ENCODE results near the gene KDSR. TPM values are rescaled to one million over a fixed set of nuclear protein-coding genes. Genes with fewer than 3 reads are reported as not detected.

Gene KDSR
- total and polyA plus RNA-seq, 2 experiments from 2014 or later: 26.5 to 50.7 TPM

- no peaks in the 10 kb centered on the region for H3K9me3 ChIP-seq (ENCODE audit: low read depth)
- 97% methylated on average over 4 of the region's 4 CpGs for WGBS (ENCODE audit: low lambda C conversion rate, missing lambda C conversion rate)
- TF ChIP-seq EZH2phosphoT487 (IDR thresholded peaks at IDR 0.05; ENCODE audit: low read depth, severe bottlenecking, unreplicated experiment): no peak
- TF ChIP-seq, protein P1, sequence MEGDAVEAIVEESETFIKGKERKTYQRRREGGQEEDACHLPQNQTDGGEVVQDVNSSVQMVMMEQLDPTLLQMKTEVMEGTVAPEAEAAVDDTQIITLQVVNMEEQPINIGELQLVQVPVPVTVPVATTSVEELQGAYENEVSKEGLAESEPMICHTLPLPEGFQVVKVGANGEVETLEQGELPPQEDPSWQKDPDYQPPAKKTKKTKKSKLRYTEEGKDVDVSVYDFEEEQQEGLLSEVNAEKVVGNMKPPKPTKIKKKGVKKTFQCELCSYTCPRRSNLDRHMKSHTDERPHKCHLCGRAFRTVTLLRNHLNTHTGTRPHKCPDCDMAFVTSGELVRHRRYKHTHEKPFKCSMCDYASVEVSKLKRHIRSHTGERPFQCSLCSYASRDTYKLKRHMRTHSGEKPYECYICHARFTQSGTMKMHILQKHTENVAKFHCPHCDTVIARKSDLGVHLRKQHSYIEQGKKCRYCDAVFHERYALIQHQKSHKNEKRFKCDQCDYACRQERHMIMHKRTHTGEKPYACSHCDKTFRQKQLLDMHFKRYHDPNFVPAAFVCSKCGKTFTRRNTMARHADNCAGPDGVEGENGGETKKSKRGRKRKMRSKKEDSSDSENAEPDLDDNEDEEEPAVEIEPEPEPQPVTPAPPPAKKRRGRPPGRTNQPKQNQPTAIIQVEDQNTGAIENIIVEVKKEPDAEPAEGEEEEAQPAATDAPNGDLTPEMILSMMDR (IDR thresholded peaks at IDR 0.05; ENCODE audit: poor library complexity): no peak
- TF ChIP-seq EZH2 (IDR thresholded peaks at IDR 0.05; ENCODE audit: borderline replicate concordance): no peak
- H2AFZ ChIP-seq: no peak overlapping the region
- H3K27me3 ChIP-seq: no peaks in the 10 kb centered on the region
- no peak for DNase-seq (ENCODE audit: low spot score)
- no peak overlapping the region for H3K4me3 ChIP-seq
- H3K4me2 ChIP-seq: peak overlapping the region; percentile 76
- no peak overlapping the region for H3K27ac ChIP-seq
- H3K36me3 ChIP-seq (replicated peaks; ENCODE audit: insufficient read depth, low read depth): no peaks in the 10 kb centered on the region
- peaks cover 7% of the 10 kb centered on the region for H3K4me1 ChIP-seq (ENCODE audit: insufficient read depth)
- H3K9me2 ChIP-seq (replicated peaks; ENCODE audit: insufficient read depth): no peaks in the 10 kb centered on the region
- peaks cover 33% of the 10 kb centered on the region for H3K79me2 ChIP-seq
- H4K20me1 ChIP-seq (ENCODE audit: insufficient read depth, poor library complexity, severe bottlenecking): peaks cover 10% of the 10 kb centered on the region
Measured at GRCh38 chr18:63368611-63369010, 1.6 kb upstream of the KDSR start.

GRCh38 chr18:63366213-63367052 is 573 bp downstream of the KDSR start:
- Histone ChIP-seq H3K9me2 (replicated peaks; ENCODE audit: insufficient read depth) (no peaks in the 10 kb centered on the region), H3K27ac (peak overlapping the region; percentile 99), H3K36me3 (replicated peaks; ENCODE audit: insufficient read depth, low read depth) (no peaks in the 10 kb centered on the region), H3K4me1 (ENCODE audit: insufficient read depth) (peaks cover 7% of the 10 kb centered on the region), H3K4me3 (peak overlapping the region; percentile 86), H2AFZ (peak overlapping the region; percentile 85), H3K27me3 (no peaks in the 10 kb centered on the region), H4K20me1 (ENCODE audit: insufficient read depth, poor library complexity, severe bottlenecking) (peaks cover 10% of the 10 kb centered on the region), H3K9me3 (ENCODE audit: low read depth) (no peaks in the 10 kb centered on the region), H3K79me2 (peaks cover 39% of the 10 kb centered on the region), H3K4me2 (peak overlapping the region; percentile 92)
- peak; percentile 83 for DNase-seq (ENCODE audit: low spot score)
- under 1% methylated on average over 64 of the region's 65 CpGs for WGBS (ENCODE audit: low lambda C conversion rate, missing lambda C conversion rate)
- TF ChIP-seq EZH2 (IDR thresholded peaks at IDR 0.05; ENCODE audit: borderline replicate concordance) (no peak), EZH2phosphoT487 (IDR thresholded peaks at IDR 0.05; ENCODE audit: low read depth, severe bottlenecking, unreplicated experiment) (no peak)
- TF ChIP-seq, protein P1 (IDR thresholded peaks at IDR 0.05; ENCODE audit: poor library complexity): no peak

DNA sequence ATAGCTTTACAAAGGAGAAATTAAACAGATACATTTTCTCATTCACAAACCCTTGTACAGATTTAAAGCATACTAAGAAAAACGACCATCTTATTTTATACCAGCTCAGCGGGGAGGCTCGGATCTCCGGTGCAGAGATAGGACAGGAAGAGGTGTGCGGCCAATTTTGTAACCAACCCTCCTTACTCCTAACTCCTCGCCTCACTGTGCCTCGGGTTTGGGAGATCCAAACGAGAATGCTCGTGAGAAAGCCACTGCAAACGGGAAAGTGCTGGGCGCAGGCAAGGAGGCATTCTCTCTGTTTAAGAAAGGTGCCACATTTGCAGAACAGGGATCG is 1.2 kb downstream of the KDSR start:
- Histone ChIP-seq H3K27ac (peak overlapping the region; percentile 99), H2AFZ (peak overlapping the region; percentile 85), H3K4me2 (peak overlapping the region; percentile 92), H3K27me3 (no peaks in the 10 kb centered on the region), H3K9me3 (ENCODE audit: low read depth) (no peaks in the 10 kb centered on the region), H3K9me2 (replicated peaks; ENCODE audit: insufficient read depth) (no peaks in the 10 kb centered on the region), H3K36me3 (replicated peaks; ENCODE audit: insufficient read depth, low read depth) (no peaks in the 10 kb centered on the region), H3K4me3 (peak overlapping the region; percentile 86), H3K79me2 (peaks cover 39% of the 10 kb centered on the region), H3K4me1 (ENCODE audit: insufficient read depth) (peaks cover 7% of the 10 kb centered on the region), H4K20me1 (ENCODE audit: insufficient read depth, poor library complexity, severe bottlenecking) (peaks cover 10% of the 10 kb centered on the region)
- peak; percentile 10 for DNase-seq (ENCODE audit: low spot score)
- TF ChIP-seq EZH2phosphoT487 (IDR thresholded peaks at IDR 0.05; ENCODE audit: low read depth, severe bottlenecking, unreplicated experiment) (no peak), EZH2 (IDR thresholded peaks at IDR 0.05; ENCODE audit: borderline replicate concordance) (no peak)
- TF ChIP-seq, protein P1 (IDR thresholded peaks at IDR 0.05; ENCODE audit: poor library complexity): no peak
- WGBS (ENCODE audit: low lambda C conversion rate, missing lambda C conversion rate): 2% methylated on average over 12 of the region's 12 CpGs
